Measurements from ENCODE around the gene TAS2R41. TPM values are rescaled to one million over a fixed set of nuclear protein-coding genes. Genes with fewer than 3 reads are reported as not detected.

The TAS2R41 gene
- total and polyA plus RNA-seq, 11 donors = not detected

GRCh38 chr7:143433759-143434158 is 43.9 kb upstream of the TAS2R41 start:
- TF ChIP-seq POLR2A (IDR thresholded peaks at IDR 0.05) (no peak), CTCF (IDR thresholded peaks at IDR 0.05) (no peak)
- Histone ChIP-seq H3K4me3 (no peak overlapping the region), H3K27ac (no peak overlapping the region), H3K4me1 (peaks cover 0 to 5% (median 0%) of the 10 kb centered on the region in 12 donors), H3K36me3 (no peaks in the 10 kb centered on the region), H3K9me3 (no peaks in the 10 kb centered on the region), H3K27me3 (no peaks in the 10 kb centered on the region)
- intact Hi-C loops (cut with DNase I) = no loop called here
- WGBS, 4 donors = 73 to 81% (median 75%) methylated on average over 4 of the region's 4 CpGs
- DNase-seq = no peak
- no peak for ATAC-seq

DNA sequence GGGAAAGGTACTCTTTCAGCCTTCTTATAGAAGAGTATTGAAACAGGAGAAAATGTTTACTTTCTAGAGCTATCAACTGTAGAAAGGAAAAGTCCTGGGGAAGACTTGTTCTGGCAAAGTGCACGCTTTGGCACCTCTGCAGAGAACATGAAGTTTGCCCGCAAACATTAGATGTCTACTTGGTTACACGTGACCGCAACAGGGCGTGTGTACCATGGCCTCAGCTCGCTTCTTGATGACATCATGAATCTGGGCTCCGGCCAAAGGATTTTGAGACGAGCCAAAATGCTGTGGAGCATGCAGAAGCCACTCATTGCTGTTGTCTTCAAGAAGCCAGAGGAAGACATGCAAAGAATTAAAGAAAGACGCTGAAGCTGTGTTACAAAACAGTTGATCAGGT is 43.0 kb upstream of the TAS2R41 start:
- 56 to 71% (median 62%) methylated on average over 9 of the region's 9 CpGs for WGBS, 4 donors
- ATAC-seq (peak in 2 of 4 donors; percentile 60 to 72), DNase-seq (peak; percentile 39 to 66 (median 57))
- Histone ChIP-seq H3K9me3 (no peaks in the 10 kb centered on the region), H3K4me1 (peaks cover 0 to 5% (median 0%) of the 10 kb centered on the region in 12 donors), H3K27ac (no peak overlapping the region), H3K36me3 (no peaks in the 10 kb centered on the region), H3K27me3 (no peaks in the 10 kb centered on the region), H3K4me3 (no peak overlapping the region)
- intact Hi-C loops (cut with DNase I) = no loop called here
- TF ChIP-seq CTCF (IDR thresholded peaks at IDR 0.05) (no peak), POLR2A (IDR thresholded peaks at IDR 0.05) (no peak)

- Histone ChIP-seq H3K27ac (no peak overlapping the region), H3K9me3 (no peaks in the 10 kb centered on the region), H3K27me3 (no peaks in the 10 kb centered on the region), H3K36me3 (no peaks in the 10 kb centered on the region), H3K4me3 (no peak overlapping the region), H3K4me1 (no peaks in the 10 kb centered on the region)
- 86 to 94% (median 90%) methylated on average over 2 of the region's 2 CpGs for WGBS, 4 donors
- TF ChIP-seq POLR2A (IDR thresholded peaks at IDR 0.05) (no peak), CTCF (IDR thresholded peaks at IDR 0.05) (no peak)
- intact Hi-C loops (cut with DNase I) = no loop called here
- DNase-seq (no peak), ATAC-seq (no peak)
Measured at GRCh38 chr7:143435266-143435665, 42.4 kb upstream of the TAS2R41 start.

DNA sequence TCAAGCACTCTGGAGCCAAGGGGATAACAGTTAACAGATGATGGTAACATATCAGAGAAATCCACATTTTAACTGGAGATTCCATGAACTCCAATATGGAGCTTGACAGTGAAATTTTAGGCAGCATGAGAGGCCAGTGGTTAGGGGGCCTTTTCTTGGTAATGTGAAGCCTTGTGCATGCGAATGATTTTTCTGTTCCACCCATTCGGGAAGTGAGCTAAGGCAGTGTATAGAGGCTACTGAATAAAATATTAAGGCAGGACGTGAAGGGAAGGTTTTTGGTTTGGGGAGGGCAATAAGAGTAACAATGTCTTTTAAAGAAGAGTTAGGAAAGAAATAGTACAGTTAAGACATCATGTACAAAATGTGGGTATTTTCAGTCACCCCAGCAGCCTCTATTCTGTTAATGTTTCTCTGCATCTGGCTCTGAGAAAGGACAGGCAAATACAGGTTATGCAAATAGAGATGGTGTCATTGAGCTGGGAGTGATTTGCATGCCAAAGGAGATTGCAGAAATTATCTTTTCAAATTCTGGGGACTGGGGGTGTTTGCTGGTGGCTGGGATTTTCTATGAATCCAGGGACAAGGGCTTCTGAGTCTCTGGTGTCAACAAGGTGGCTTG is 41.2 kb upstream of the TAS2R41 start:
- TF ChIP-seq CTCF (IDR thresholded peaks at IDR 0.05) (no peak), POLR2A (IDR thresholded peaks at IDR 0.05) (no peak)
- no peak overlapping the region for H3K27ac ChIP-seq
- H3K36me3 ChIP-seq = no peaks in the 10 kb centered on the region
- intact Hi-C loops (cut with DNase I) = no loop called here
- H3K4me1 ChIP-seq = no peaks in the 10 kb centered on the region
- no peaks in the 10 kb centered on the region for H3K27me3 ChIP-seq
- ATAC-seq (no peak), DNase-seq (no peak)
- H3K9me3 ChIP-seq = no peaks in the 10 kb centered on the region
- 84 to 92% (median 87%) methylated on average over 3 of the region's 3 CpGs for WGBS, 4 donors
- no peak overlapping the region for H3K4me3 ChIP-seq

All from heart left ventricle (tissue), 16 donors.